Lower leg skin (tissue), 4 donors: ENCODE data around the gene MYOCOS. TPM values are rescaled to one million over a fixed set of nuclear protein-coding genes. Genes with fewer than 3 reads are reported as not detected.
"Not testable (repeated sequence)": the region's sequence is repeated elsewhere in the genome, so short reads cannot be mapped to it uniquely, and the experiment has no call there.

ENCODE experiments used
- DNase-seq, 2 donors: peaks; one replicate each; pipeline ENCODE4 v3.0.0-alpha.2; 2019; ENCODE audit warnings: low spot score in 2 of 2
- H3K4me3 ChIP-seq: fragments of 200-600 bp; sonication (generic); 2 replicates; pipeline ENCODE4 v1.5.1; 2017; ENCODE audit warnings: mild to moderate bottlenecking, low read depth; ENCODE audit not compliant: poor library complexity, severe bottlenecking
- POLR2A ChIP-seq, 2 donors: fragments of 450-650 bp; IDR thresholded peaks; one replicate each; pipeline ENCODE4 v1.6.1; 2016 to 2017; ENCODE audit warnings: antibody characterized with exemption in 2 of 2, mild to moderate bottlenecking in 1 of 2, moderate library complexity in 1 of 2
- WGBS, 2 donors: methylation state at CpG; one replicate each; pipeline ENCODE4 v1.1.5; 2018; 5-methylcytosine and 5-hydroxymethylcytosine counted together
- intact Hi-C: fragments of 100-400 bp; cut with DNase I; formaldehyde crosslinking; loops from one replicate; pipeline ENCODE4 v1.15.0; 2023; ENCODE audit warnings: low total_unique reads
- total RNA-seq, 4 donors: library from RNA; depleted of rRNA; stranded (reverse); fragments of >200 nt; gene quantifications; one replicate each; pipeline ENCODE4 v1.1.0, GENCODE V29; 2016
- TF ChIP-seq, protein P1 (sequence below), 3 donors: fragments of 450-650 bp; IDR thresholded peaks; one replicate each; pipeline ENCODE4 v1.5.1; 2016; ENCODE audit warnings: antibody characterized with exemption in 3 of 3, mild to moderate bottlenecking in 3 of 3, moderate library complexity in 2 of 3

Gene MYOCOS
- total RNA-seq, 4 donors from 2014 or later: not detected

- no peak for DNase-seq
- WGBS, 2 donors: 79 to 84% methylated on average over 2 of the region's 2 CpGs
- intact Hi-C loops: no loop called here
- H3K4me3 ChIP-seq: no peak overlapping the region
- TF ChIP-seq, protein P1, sequence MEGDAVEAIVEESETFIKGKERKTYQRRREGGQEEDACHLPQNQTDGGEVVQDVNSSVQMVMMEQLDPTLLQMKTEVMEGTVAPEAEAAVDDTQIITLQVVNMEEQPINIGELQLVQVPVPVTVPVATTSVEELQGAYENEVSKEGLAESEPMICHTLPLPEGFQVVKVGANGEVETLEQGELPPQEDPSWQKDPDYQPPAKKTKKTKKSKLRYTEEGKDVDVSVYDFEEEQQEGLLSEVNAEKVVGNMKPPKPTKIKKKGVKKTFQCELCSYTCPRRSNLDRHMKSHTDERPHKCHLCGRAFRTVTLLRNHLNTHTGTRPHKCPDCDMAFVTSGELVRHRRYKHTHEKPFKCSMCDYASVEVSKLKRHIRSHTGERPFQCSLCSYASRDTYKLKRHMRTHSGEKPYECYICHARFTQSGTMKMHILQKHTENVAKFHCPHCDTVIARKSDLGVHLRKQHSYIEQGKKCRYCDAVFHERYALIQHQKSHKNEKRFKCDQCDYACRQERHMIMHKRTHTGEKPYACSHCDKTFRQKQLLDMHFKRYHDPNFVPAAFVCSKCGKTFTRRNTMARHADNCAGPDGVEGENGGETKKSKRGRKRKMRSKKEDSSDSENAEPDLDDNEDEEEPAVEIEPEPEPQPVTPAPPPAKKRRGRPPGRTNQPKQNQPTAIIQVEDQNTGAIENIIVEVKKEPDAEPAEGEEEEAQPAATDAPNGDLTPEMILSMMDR (IDR thresholded peaks at IDR 0.05): no peak
- TF ChIP-seq POLR2A (IDR thresholded peaks at IDR 0.05): no peak
These were observed 10.7 kb upstream of the MYOCOS start for GRCh38 chr1:171611306-171611705.

DNA sequence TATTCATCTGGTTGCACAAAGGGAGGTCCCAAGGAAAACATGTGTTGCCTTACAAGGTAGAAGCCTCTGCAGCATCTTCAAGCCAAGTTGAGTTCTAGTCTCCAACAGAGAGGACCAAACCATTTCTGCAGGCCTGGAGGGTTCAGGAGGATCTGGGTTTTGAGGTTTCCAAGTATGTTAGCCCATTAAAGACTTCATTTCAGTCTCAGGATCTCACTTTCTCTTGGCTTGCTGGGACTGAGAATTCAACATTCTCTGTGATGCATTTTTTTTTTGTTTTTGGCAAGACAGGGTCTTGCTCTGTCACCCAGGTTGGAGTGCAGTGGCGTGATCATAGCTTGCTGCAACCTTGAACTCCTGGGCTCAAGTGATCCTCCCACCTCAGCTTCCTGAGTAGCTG, 8.8 kb upstream of the MYOCOS start:
- WGBS, 2 donors: 86 to 95% methylated on average over 1 of the region's 1 CpG
- no peak for DNase-seq
- intact Hi-C loops: no loop called here
- no peak overlapping the region for H3K4me3 ChIP-seq
- no peak for TF ChIP-seq POLR2A (IDR thresholded peaks at IDR 0.05)
- TF ChIP-seq, protein P1 (IDR thresholded peaks at IDR 0.05): no peak

DNA sequence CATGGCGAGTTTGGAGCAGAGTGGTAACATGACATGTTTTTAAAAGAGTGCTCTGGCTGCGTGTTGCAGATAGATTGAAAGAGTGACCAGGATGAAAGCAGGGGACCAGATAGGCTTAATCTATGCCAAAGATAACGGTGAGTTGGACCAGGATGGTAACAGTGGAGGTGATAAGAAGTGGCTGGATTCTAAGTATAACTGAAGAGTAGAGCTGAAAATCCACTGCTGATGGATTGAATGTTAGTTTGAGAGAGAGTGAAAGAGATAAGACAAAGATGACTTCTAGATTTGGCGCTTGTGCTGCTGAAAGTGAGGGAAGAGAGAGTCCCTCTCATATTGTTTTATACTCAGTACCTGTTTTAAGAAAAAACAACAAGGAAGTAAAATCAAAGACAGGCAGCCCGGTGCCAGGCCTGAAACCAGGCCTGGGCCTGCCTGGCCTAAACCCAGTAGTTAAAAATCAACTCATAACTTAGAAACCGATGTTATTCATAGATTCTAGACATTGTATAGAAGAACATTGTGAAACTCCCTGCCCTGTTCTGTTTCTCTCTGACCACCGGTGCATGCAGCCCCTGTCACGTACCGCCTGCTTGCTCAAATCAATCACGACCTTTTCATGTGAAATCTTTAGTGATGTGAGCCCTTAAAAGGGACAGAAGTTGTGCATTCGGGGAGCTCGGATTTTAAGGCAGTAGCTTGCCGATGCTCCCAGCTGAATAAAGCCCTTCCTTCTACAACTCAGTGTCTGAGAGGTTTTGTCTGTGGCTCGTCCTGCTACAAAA, 6.7 kb upstream of the MYOCOS start:
- 83 to 84% methylated on average over 14 of the region's 14 CpGs for WGBS, 2 donors
- DNase-seq, intact Hi-C loops: not testable (repeated sequence)

GRCh38 chr1:171616586-171616985, 5.5 kb upstream of the MYOCOS start:
- no peak for DNase-seq
- 85 to 96% methylated on average over 2 of the region's 2 CpGs for WGBS, 2 donors
- TF ChIP-seq, protein P1 (IDR thresholded peaks at IDR 0.05): no peak
- no peak for TF ChIP-seq POLR2A (IDR thresholded peaks at IDR 0.05)
- intact Hi-C loops: no loop called here
- H3K4me3 ChIP-seq: no peak overlapping the region

More for the DNA sequence above, 6.7 kb upstream of the MYOCOS start:
- H3K4me3 ChIP-seq: not testable (repeated sequence)

- TF ChIP-seq POLR2A (IDR thresholded peaks at IDR 0.05): no peak
- TF ChIP-seq, protein P1 (IDR thresholded peaks at IDR 0.05): no peak
- DNase-seq: no peak
- WGBS, 2 donors: 72 to 81% methylated on average over 9 of the region's 9 CpGs
- no peak overlapping the region for H3K4me3 ChIP-seq
- intact Hi-C loops: no loop called here
These were observed 1.7 kb downstream of the MYOCOS start for GRCh38 chr1:171623651-171624331.

GRCh38 chr1:171625225-171625624, 3.2 kb downstream of the MYOCOS start:
- intact Hi-C loops: no loop called here
- no peak for DNase-seq
- 75 to 87% methylated on average over 1 of the region's 1 CpG for WGBS, 2 donors
- no peak overlapping the region for H3K4me3 ChIP-seq
- TF ChIP-seq POLR2A (IDR thresholded peaks at IDR 0.05): no peak
- TF ChIP-seq, protein P1 (IDR thresholded peaks at IDR 0.05): no peak
